Left colon (tissue), 2 donors: ENCODE measurements around the gene SGCD. TPM values are rescaled to one million over a fixed set of nuclear protein-coding genes. Genes with fewer than 3 reads are reported as not detected.
"Not testable (repeated sequence)": the region's sequence is repeated elsewhere in the genome, so short reads cannot be mapped to it uniquely, and the experiment has no call there.

ENCODE experiments used
- ATAC-seq: fragments of 200-7000 bp; cut with Tn5 transposase; one replicate; pipeline ENCODE4 v1.9.1; 2020; ENCODE audit warnings: mild to moderate bottlenecking, moderate library complexity
- DNase-seq, 2 donors: peaks; one replicate each; pipeline ENCODE4 v3.0.0-alpha.2; 2020
- intact Hi-C, 2 donors: fragments of 100-400 bp; cut with DNase I in 1 of 2; cut with micrococcal nuclease in 1 of 2; formaldehyde crosslinking; loops; one replicate each; pipeline versions ENCODE4 v1.11.2 to v1.14.0; 2022; cut with DNase I, micrococcal nuclease
- total RNA-seq, 2 donors: library from RNA; stranded (reverse); fragmentation: NEBNext Ultra II Directional; extraction: Animal tissue kit (Norgen Biotek cat#: 25700); gene quantifications; one replicate each; pipeline ENCODE4 v1.2.1, GENCODE V29; 2021
- donor health status: DM: no; HTN: no; CAD: no.
- donor health status: DM: yes; HTN: yes; CAD: no.

SGCD gene
- total RNA-seq, 2 donors from 2014 or later = 1.0 to 3.2 TPM

DNA sequence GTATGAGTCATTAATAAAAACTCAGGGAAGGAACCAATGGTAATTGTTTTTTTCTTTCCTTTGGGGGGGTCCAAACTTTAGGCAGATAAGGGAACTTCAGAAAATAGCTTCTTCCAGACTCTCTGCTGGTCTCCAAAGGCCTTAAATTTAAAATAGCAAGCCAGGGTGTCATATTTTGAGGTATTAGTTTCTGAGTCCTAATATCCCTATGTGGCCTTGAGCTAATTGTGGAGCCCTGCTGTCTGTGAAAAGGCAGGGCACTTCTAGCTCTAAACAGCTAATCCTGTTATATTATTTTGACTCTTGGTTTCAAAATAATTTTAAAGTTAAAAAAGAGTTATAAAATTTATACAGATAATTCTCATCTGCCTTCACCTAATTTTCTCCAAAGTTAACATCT is 327.5 kb downstream of the SGCD start:
- ATAC-seq (no peak), DNase-seq (no peak)
- intact Hi-C loops = no loop called here

DNA sequence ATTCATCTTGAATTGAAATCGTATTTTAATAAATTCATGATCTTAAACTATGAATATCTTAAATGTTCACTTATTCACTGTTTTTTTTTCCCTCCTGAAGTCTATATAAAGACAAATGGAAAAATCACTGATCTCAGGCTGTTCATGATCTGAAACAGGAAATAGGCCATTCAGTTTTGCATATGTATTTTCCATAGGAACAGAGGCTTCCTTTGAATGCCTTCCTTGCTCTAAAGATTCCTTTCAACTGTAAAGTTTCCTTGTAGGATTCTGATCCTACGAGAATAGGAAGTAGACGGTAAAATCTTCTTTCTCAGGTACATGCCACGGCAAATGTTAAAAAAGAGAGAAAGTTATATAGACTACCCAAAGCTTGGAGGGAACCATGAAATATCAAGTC is 328.8 kb downstream of the SGCD start:
- intact Hi-C loops = no loop called here
- no peak for ATAC-seq
- DNase-seq = no peak

DNA sequence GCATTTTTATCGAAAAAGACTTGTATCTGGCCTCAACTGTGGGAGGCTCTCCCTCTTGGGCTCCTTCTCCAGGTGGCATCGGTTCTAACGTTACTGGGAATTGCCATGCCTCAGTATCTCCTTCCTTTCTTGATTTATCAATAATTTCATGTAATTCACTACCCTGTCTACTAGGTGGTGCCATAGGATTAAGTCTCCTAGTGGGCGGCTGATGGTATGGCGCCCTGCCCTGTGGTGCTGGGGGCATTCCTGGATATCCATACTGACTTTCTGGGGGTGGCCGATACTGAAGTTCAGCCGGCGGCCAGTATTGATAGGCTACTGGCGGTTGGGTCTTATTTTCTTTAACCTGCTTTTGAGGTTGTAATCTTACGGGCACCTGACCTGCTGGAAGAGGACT is 337.9 kb downstream of the SGCD start:
- DNase-seq, intact Hi-C loops, ATAC-seq: not testable (repeated sequence)

DNA sequence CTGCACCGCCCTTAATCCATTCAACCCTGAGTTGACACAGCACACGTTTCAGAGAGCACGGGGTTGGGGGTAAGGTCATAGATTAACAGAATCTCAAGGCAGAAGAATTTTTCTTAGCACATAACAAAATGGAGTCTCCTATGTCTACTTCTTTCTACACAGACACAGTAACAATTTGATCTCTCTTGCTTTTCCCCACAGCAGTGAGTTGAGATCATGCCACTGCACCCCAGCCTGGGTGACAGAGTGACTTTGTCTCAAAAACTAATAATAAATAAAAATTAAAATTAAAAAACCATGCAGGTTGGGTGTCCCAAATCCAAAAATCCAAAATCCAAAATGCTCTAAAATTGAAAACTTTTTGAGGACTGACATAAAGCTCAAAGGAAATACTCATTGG is 339.7 kb downstream of the SGCD start:
- intact Hi-C loops, DNase-seq, ATAC-seq: not testable (repeated sequence)

DNA sequence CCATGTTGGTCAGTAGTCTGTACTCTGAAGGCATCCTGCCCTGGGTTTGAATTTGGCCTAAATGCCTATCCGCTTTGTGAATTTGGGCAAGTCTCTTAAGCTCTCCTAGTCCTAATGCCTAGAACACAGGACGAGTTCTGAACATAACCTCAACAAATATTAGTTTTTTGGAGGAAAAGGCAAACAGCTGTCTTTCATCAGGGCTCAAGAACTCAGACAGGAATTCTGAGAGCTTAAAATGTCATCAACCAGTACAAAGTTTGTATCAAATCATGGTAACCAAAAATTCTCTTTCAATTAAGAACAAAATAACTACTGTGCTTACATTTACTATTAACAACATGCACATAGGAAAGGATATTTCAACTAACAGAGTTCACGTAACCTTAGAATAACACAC is 340.7 kb downstream of the SGCD start:
- intact Hi-C loops = no loop called here
- ATAC-seq (no peak), DNase-seq (no peak)

DNA sequence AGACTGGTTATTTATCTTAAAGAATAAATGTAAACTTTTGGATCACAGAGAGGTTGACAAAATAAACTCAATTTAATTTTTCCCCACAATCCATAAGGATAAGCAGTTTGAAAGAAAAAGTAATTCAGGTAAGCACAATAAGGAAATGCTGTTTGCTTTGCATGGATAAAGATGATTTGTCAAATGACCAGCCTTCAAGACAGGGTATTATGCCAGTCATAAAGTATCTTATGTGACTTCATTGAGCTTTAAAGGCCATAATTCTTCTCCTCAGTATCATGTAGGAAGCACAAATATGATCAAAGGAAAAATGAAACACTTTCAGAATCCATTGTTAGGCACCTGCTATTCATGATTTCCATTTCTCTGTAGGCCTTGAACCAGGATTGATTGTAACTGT is 342.5 kb downstream of the SGCD start:
- no peak for DNase-seq
- intact Hi-C loops = no loop called here
- peak; percentile 52 for ATAC-seq

DNA sequence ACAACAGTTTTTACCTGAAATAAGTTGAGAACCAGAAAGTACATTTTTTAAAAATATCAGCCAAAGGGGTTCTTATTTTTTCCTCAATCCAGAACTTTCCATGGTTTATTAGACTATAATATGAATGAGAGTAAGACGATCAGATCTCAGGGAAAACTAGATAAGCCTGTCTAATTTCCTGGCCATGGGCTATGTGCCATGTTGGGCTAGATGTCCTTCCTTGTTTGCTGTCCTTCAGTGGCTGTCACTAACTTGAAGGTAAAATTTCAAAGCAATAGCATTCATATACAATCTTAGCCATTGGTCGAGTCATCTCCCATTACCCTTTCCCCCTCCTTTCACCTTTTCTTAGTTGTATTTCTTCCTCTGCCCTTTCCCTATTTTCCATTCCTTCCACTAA is 343.7 kb downstream of the SGCD start:
- DNase-seq = no peak
- intact Hi-C loops = no loop called here
- no peak for ATAC-seq

DNA sequence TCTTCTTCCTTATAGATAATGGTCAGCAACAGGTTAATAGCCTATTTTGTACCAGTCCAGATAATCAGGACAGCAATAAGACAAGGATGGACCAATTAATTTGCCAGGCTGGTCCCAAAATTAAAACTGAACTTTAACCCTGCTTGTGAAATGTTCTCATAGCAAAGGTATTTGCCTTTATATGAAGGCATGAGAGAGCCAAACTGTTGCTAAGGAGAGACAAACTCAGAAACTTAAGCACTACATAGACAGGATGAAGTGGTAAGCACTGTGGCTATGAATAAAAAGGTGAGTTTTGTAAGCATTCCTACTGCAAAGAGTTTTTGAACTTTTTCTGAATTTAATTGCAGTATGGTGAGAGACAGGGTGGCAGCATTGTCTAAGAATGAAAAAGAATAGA is 348.4 kb downstream of the SGCD start:
- DNase-seq (no peak), ATAC-seq (no peak)
- intact Hi-C loops = no loop called here

DNA sequence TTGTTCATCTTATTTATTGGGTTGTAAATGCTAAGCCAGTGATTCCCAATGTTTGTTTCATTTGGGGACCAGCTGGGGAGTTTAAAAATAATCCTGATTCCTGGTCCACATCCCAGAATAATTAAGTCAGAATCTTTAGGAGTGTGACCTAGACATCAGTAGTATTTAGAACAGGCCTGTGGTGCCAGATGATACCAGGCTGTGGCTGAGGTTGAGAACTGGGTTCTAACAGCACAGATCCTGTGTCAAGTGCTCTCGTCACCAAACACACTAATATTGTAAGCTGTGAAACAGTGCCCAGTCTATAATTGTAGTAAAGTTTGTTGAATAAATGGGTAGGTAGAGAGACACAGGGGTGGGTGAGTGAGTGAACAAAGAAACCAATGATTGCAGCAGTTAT is 351.0 kb downstream of the SGCD start:
- intact Hi-C loops = no loop called here
- no peak for ATAC-seq

DNA sequence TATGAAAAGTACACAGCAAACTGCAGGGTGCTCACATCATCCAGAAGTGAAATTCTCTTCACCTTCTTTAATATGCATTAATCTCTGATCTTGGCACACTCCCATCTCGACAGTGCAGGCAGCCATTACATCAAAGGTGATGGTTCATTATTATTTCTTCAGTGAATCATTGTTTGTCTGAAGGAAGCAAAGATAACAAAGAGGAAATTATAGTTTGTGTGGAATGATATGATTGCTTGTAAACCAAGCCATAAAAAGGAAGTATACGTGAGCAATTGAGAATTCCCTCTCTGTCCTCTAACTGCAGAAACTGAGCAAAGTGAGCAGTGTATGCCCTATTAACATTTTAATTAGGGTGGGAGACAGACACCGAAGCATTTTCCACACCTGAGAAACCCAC is 351.5 kb downstream of the SGCD start:
- intact Hi-C loops = no loop called here
- DNase-seq (no peak), ATAC-seq (peak; percentile 86)

More for the DNA sequence above, 351.0 kb downstream of the SGCD start:
- no peak for DNase-seq

DNA sequence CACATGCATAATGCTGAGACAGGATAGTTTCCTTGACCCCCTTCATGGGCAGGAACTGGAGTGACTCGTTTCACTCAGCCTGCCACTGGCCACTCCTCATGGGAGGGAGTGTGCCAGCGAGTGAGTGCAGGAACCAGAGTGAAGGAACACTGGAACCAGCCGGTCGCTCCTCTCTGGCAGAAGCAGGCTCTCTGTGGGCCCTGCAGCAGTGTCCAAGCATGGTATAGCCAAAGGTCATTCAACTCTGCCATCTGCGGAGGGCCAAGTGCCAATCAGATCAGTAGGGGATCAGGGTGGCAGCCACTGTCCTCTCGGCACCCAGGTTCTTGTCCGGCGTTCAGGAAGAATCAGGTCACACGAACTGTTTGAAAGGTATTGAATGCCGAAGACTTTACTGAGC is 353.9 kb downstream of the SGCD start:
- no peak for ATAC-seq
- no peak for DNase-seq
- intact Hi-C loops = no loop called here

DNA sequence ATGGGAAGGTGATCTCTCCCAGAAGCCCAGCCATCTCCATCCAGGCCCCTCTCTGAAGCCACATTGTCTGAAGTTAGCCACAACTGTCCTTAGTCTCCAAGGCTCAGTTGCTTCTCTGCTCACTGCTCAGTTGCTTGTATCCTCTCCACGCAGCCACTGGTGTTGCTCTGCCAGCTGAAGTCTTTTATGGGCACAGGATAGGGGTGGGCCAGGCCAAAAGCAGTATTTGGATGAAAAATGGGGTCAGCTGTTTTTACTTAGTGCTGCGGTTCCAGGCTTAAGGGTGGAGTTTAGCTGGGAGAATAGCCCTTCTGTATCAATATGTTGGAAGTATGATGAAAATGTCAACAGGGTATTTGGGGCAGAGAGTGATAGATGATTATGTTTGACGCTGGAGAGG is 354.3 kb downstream of the SGCD start:
- ATAC-seq (no peak), DNase-seq (no peak)
- intact Hi-C loops = no loop called here

DNA sequence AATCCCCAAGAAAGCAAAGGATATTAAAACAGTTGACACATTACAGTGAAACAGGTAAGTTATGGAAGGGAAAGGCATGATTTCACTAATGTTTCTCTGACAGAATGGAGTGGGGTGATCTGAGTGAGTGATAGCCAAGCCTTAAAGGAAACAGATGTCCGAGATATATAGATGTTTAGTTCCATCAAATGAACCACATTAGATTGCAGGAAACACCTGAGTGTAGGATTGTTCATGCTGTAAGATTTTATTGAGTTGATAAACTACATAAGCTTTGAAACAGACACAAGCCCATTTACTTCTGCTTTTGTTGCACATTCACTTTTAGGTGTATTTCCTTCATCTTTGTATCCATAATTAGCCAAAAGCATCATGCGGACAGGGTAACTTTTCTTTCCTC is 356.0 kb downstream of the SGCD start:
- no peak for ATAC-seq
- intact Hi-C loops = no loop called here
- DNase-seq = no peak

DNA sequence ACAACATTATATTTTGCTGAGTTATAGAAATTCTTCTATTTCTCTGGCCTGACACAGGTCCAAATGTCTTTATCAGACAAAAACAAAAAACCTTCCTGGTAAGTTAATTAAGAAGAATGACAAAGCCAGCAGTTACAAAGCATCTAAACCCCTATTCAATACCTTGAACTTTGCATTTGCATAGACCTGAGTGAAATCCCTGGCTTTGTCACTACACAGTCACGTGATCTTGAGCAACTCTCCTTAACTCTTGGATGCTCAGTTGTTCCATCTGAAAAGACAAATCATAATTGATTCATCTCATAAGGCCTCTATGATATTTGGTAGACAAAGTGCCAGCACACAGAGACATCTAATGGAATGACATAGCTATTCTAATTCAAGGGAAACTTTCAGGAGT is 356.5 kb downstream of the SGCD start:
- ATAC-seq (no peak), DNase-seq (no peak)
- intact Hi-C loops = no loop called here

DNA sequence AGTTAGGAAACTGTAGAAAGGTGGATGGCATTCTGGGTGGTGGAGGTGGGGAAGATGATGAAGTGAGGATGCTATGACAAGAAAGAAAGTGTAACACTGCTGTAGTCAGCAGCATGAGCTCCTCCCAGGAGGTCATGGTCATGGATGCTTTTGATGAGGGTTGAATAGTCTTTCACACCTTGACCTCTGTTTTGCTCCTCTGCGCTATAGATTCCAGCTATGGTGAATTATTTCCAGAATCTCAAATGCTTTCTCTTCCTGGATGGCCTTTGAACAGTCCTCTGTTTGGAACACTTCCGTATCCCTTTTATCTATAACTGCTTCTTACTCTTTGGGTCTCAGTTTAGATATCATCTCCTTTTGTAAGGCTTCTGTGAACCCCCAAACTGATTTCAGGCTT is 357.3 kb downstream of the SGCD start:
- intact Hi-C loops = no loop called here
- ATAC-seq (no peak), DNase-seq (no peak)

DNA sequence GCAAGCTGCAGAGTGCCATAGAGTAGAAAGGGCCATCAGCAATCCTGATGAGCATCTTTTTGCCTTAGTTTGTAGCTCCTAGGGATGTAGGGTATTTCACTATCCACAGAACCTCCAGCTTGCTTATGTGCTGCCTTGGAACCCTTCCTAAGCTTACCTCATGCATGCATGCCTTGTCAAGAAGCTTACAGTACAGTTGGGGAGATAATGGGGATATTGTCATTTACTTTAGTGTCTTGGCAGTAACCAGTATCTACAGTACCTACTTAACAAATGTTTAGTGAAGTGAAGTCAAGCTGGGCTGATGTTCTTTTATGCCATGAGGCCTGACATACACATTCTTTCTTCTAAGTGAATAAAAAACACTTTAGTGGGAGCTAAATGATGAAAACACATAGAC is 358.5 kb downstream of the SGCD start:
- no peak for ATAC-seq
- intact Hi-C loops = no loop called here
- no peak for DNase-seq

DNA sequence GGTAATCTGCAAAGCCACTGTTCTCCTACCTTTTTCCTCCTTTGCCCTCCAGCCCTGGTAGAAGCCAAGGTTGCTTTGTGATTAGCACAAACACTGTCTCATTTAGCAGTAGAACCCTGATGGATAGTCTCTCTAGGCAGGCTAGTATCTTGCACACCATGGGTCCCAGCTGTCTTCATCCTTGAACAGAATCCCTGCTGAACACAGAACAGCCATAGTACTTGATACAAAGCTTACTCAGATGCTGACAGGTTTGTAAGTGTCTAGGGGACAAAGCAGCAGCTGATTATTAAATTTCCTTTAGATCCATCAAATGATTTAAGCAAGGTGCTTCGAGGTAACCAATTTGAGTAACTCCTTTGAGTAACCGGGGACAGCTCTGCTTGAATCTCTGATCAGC is 359.4 kb downstream of the SGCD start:
- no peak for ATAC-seq

DNA sequence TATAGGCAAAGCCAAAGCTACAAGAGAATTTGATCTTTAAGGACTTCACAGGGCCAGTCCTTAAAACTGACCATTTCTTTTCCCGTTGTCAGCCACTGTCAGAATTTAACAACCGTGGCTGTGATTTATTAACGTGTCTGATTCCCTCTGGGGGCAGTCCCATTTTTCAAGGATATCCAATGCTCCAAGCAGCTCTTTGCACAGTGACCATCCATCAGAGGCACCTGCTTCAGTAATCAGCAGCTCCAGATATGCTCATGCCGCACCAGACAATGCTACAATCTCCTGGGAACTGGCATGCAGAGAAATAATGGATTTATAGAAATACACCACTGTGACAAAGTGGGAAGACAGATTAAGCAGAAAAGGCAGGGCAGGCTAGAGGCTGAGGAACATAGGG is 359.8 kb downstream of the SGCD start:
- DNase-seq (no peak), ATAC-seq (no peak)
- intact Hi-C loops = no loop called here

More for the DNA sequence above, 359.4 kb downstream of the SGCD start:
- DNase-seq = no peak
- intact Hi-C loops = no loop called here

DNA sequence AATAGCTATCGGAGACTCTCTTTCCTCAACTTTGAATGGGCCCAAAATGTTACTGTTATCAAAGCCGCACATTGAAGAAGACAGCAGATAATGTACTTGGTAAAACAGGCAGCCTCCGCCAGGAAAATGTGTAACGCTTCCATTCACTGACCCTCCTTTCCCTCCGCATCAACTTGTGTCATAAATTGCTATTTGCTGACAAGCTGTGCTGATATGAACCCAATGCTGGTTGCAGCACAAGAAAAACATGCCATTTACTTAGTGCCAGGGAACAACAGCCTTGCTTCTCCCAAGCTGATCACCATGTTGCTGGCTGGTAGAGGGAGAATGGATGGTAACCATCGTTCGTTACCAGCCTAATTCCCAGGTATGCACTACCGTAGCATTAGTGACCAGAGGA is 360.6 kb downstream of the SGCD start:
- DNase-seq (no peak), ATAC-seq (no peak)
- intact Hi-C loops = no loop called here

DNA sequence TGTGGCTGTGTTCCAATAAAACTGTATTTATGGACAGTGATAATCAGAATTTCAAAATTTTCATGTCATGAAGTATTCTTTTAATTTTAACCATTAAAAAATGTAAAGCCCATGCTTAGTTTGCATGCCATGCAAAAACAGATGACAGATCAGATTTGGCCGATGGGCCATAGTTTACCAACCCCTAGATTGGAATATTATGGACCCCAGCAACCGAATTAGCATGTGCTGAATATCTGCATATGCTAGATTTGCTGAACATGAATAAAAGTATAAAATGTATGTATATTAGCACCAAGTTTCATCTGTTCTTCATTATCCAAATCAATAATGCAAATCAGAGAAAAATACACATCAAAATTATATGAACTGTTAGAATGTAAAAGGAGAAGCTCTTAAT is 364.6 kb downstream of the SGCD start:
- ATAC-seq (no peak), DNase-seq (no peak)
- intact Hi-C loops = no loop called here

DNA sequence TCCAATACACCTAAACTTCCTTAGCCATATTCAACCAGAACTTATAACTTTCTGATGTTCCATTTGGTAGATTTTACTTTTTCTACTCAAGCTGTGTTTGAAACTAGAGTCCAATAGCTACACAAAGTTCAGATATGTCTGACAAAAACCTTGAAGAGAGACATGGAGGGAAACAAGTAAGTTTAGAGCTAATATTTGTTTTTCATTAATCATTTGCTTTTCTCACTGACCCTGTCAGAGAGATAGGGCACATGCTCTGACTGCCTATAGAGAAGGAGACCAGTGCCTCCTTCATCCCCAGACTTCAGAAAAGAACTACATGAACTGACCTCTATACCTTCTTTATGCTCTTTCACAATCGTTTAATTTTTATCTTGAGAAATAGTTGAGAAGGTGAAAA is 366.1 kb downstream of the SGCD start:
- DNase-seq (no peak), ATAC-seq (no peak)
- intact Hi-C loops = no loop called here

DNA sequence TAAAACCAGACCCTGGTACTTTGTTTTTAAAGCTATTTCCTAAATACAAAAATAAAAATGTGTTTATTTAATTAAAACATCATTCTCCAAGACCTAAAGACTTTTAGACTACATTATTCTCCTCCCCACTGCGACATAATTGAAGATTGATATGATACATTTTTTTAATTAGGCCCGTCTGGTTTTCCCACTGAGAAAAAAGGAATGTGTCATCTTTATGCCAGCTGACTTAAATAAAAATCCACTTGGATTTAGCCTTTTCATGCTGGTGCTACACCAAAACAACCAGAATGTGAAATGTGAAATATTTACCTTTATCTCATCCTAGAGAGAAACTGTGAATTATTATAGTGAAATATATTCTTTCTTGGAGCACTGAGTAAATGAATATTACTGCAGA is 367.6 kb downstream of the SGCD start:
- no peak for ATAC-seq
- DNase-seq = no peak
- intact Hi-C loops = no loop called here
